Measurements from ENCODE around the gene ASMT.
"Not testable (repeated sequence)": the region's sequence is repeated elsewhere in the genome, so short reads cannot be mapped to it uniquely, and the experiment has no call there.

Gene ASMT

GRCh38 chrX:1614927-1615326, at the start of gene ASMT:
Gene ASMT, plus strand, starts transcription at chrX:1615059. Its CDS starts 141 bp downstream, at chrX:1615200.
- no peak for DNase-seq

- not testable (repeated sequence) for DNase-seq
Measured at GRCh38 chrX:1574181-1574580, 40.7 kb upstream of the ASMT start.

- DNase-seq: no peak
Measured at GRCh38 chrX:1576201-1576992, 38.5 kb upstream of the ASMT start.

GRCh38 chrX:1577845-1578244, 37.0 kb upstream of the ASMT start:
- no peak for DNase-seq

- no peak for DNase-seq
Measured at GRCh38 chrX:1578511-1579173, 36.2 kb upstream of the ASMT start.

- peak; percentile 55 to 74 for DNase-seq
Measured at GRCh38 chrX:1581132-1581531, 33.7 kb upstream of the ASMT start.

- DNase-seq: peak; percentile 52 to 58
Measured at GRCh38 chrX:1582686-1583437, 32.0 kb upstream of the ASMT start.

- DNase-seq: no peak
Measured at GRCh38 chrX:1584237-1585011, 30.4 kb upstream of the ASMT start.

- DNase-seq: no peak
Measured at GRCh38 chrX:1587161-1587560, 27.7 kb upstream of the ASMT start.

GRCh38 chrX:1589356-1590130, 25.3 kb upstream of the ASMT start:
- no peak for DNase-seq

GRCh38 chrX:1591102-1591862, 23.6 kb upstream of the ASMT start, which contains the start of gene AKAP17A:
Gene AKAP17A, plus strand, starts transcription at chrX:1591604. Its CDS starts 1,859 bp downstream, at chrX:1593463.
- DNase-seq: peak; percentile 97 to 99

- DNase-seq: no peak
Measured at GRCh38 chrX:1591863-1592469, 22.9 kb upstream of the ASMT start.

GRCh38 chrX:1592470-1593142, 22.3 kb upstream of the ASMT start:
- DNase-seq: no peak

GRCh38 chrX:1593286-1594271, 21.3 kb upstream of the ASMT start:
- no peak for DNase-seq

- no peak for DNase-seq
Measured at GRCh38 chrX:1595711-1596060, 19.2 kb upstream of the ASMT start.

- DNase-seq: no peak
Measured at GRCh38 chrX:1596676-1597344, 18.0 kb upstream of the ASMT start.

GRCh38 chrX:1597345-1598020, 17.4 kb upstream of the ASMT start:
- DNase-seq: no peak
